Smooth muscle cell (in vitro differentiated cells): ENCODE data around the gene SYT2. TPM values are rescaled to one million over a fixed set of nuclear protein-coding genes. Genes with fewer than 3 reads are reported as not detected.
"Not testable (repeated sequence)": the region's sequence is repeated elsewhere in the genome, so short reads cannot be mapped to it uniquely, and the experiment has no call there.

ENCODE experiments used
- DNase-seq: peaks from one replicate; lab custom pipeline; 2025; ENCODE audit not compliant: unreplicated experiment; lab: John Stamatoyannopoulos, UW
- H2AFZ ChIP-seq: fragments of 200-600 bp; sonication (generic); 2 replicates; pipeline ENCODE4 v1.6.0; 2016; ENCODE audit warnings: antibody characterized with exemption, low read depth, mild to moderate bottlenecking
- H3F3A ChIP-seq: fragments of 200-600 bp; sonication (generic); 2 replicates; pipeline ENCODE4 v1.6.0; 2017; ENCODE audit warnings: antibody characterized with exemption, low read depth
- H3K27ac ChIP-seq: fragments of 200-600 bp; sonication (generic); 2 replicates; pipeline ENCODE4 v1.5.1; 2016; ENCODE audit warnings: low read depth, mild to moderate bottlenecking
- H3K27me3 ChIP-seq: fragments of 200-600 bp; sonication (generic); 2 replicates; pipeline ENCODE4 v1.6.1; 2016; ENCODE audit warnings: low read depth, mild to moderate bottlenecking
- H3K36me3 ChIP-seq: fragments of 200-600 bp; sonication (generic); 2 replicates; pipeline ENCODE4 v1.5.1; 2016; ENCODE audit warnings: low read depth
- H3K4me1 ChIP-seq: fragments of 200-600 bp; sonication (generic); 2 replicates; pipeline ENCODE4 v1.5.1; 2016; ENCODE audit warnings: low read depth
- H3K4me2 ChIP-seq: fragments of 200-600 bp; sonication (generic); 2 replicates; pipeline ENCODE4 v1.6.0; 2016; ENCODE audit warnings: mild to moderate bottlenecking
- H3K4me3 ChIP-seq: fragments of 200-600 bp; sonication (generic); 2 replicates; pipeline ENCODE4 v1.5.1; 2016; ENCODE audit warnings: mild to moderate bottlenecking
- H3K79me2 ChIP-seq: fragments of 200-600 bp; sonication (generic); 2 replicates; pipeline ENCODE4 v1.6.0; 2016; ENCODE audit warnings: low read depth, mild to moderate bottlenecking
- H3K9ac ChIP-seq: fragments of 200-600 bp; sonication (generic); 2 replicates; pipeline ENCODE4 v1.6.0; 2016; ENCODE audit warnings: low read depth
- H3K9me3 ChIP-seq: fragments of 200-600 bp; sonication (generic); replicated peaks from 2 replicates; pipeline ENCODE4 v1.5.1; 2016; ENCODE audit warnings: low read depth
- H4K20me1 ChIP-seq: fragments of 200-600 bp; sonication (generic); 2 replicates; pipeline ENCODE4 v1.6.0; 2016; ENCODE audit warnings: low read depth
- CTCF ChIP-seq: fragments of 200-600 bp; sonication (generic); IDR thresholded peaks from 2 replicates; pipeline ENCODE4 v1.5.1; 2017; ENCODE audit warnings: borderline replicate concordance, mild to moderate bottlenecking, antibody characterized with exemption; ENCODE audit not compliant: insufficient read depth, poor library complexity, severe bottlenecking
- WGBS: methylation state at CpG from one replicate; pipeline ENCODE4 v1.1.7; 2016; ENCODE audit warnings: low lambda C conversion rate; 5-methylcytosine and 5-hydroxymethylcytosine counted together
- polyA plus RNA-seq: library from polyadenylated mRNA; unstranded; fragments of >200 nt; fragmentation: Nextera tagmentation; extraction: Ambion mirVana; gene quantifications from 2 replicates; pipeline ENCODE4 v1.2.1, GENCODE V29; 2016
- total RNA-seq: library from RNA; depleted of rRNA; stranded (reverse); fragments of >200 nt; gene quantifications from 2 replicates; pipeline ENCODE4 v1.2.3, GENCODE V29; 2014

The SYT2 gene
- total and polyA plus RNA-seq, 2 experiments from 2014 or later = not detected

GRCh38 chr1:202613571-202613970 lies 96.7 kb downstream of the SYT2 start:
- Histone ChIP-seq H3F3A (peaks cover under 1% of the 10 kb centered on the region), H3K4me1 (peaks cover 1% of the 10 kb centered on the region), H3K4me3 (no peak overlapping the region), H3K9me3 (no peaks in the 10 kb centered on the region), H4K20me1 (no peaks in the 10 kb centered on the region), H2AFZ (no peak overlapping the region), H3K27ac (no peak overlapping the region), H3K4me2 (no peak overlapping the region), H3K27me3 (no peaks in the 10 kb centered on the region), H3K9ac (no peak overlapping the region), H3K79me2 (no peaks in the 10 kb centered on the region), H3K36me3 (no peaks in the 10 kb centered on the region)
- WGBS = 98% methylated on average over 4 of the region's 4 CpGs
- TF ChIP-seq CTCF = no peak
- no peak for DNase-seq

- not testable (repeated sequence) for H3K79me2 ChIP-seq, H3K9me3 ChIP-seq, H3K4me1 ChIP-seq, H3K4me2 ChIP-seq, H3K27ac ChIP-seq, H2AFZ ChIP-seq, H4K20me1 ChIP-seq, H3K27me3 ChIP-seq, DNase-seq, H3K9ac ChIP-seq, H3F3A ChIP-seq, H3K36me3 ChIP-seq, H3K4me3 ChIP-seq
- WGBS = 95% methylated on average over 3 of the region's 3 CpGs
These were observed 98.2 kb downstream of the SYT2 start for GRCh38 chr1:202612036-202612435.

- no peak for TF ChIP-seq CTCF
- no peaks in the 10 kb centered on the region for H3K79me2 ChIP-seq
- H3K9me3 ChIP-seq = no peaks in the 10 kb centered on the region
- no peak overlapping the region for H3K9ac ChIP-seq
- DNase-seq = no peak
- H3K36me3 ChIP-seq = no peaks in the 10 kb centered on the region
- no peaks in the 10 kb centered on the region for H3K27me3 ChIP-seq
- 94% methylated on average over 5 of the region's 5 CpGs for WGBS
- no peak overlapping the region for H3K4me2 ChIP-seq
- H4K20me1 ChIP-seq = no peaks in the 10 kb centered on the region
- H3K4me1 ChIP-seq = no peaks in the 10 kb centered on the region
- H3K27ac ChIP-seq = no peak overlapping the region
- H3F3A ChIP-seq = no peaks in the 10 kb centered on the region
- no peak overlapping the region for H2AFZ ChIP-seq
- no peak overlapping the region for H3K4me3 ChIP-seq
These were observed 104.7 kb downstream of the SYT2 start for GRCh38 chr1:202605515-202605914.

- TF ChIP-seq CTCF = no peak
- 89% methylated on average over 2 of the region's 2 CpGs for WGBS
These were observed 106.8 kb downstream of the SYT2 start for GRCh38 chr1:202603435-202603834.

More at GRCh38 chr1:202603435-202603834, 106.8 kb downstream of the SYT2 start:
- Histone ChIP-seq H4K20me1 (no peaks in the 10 kb centered on the region), H3K4me3 (no peak overlapping the region), H3K36me3 (no peaks in the 10 kb centered on the region), H3K27me3 (no peaks in the 10 kb centered on the region), H3K79me2 (no peaks in the 10 kb centered on the region), H3K4me1 (no peaks in the 10 kb centered on the region), H3F3A (no peaks in the 10 kb centered on the region), H2AFZ (no peak overlapping the region), H3K4me2 (no peak overlapping the region), H3K9me3 (no peaks in the 10 kb centered on the region), H3K9ac (no peak overlapping the region), H3K27ac (no peak overlapping the region)
- no peak for DNase-seq
